Vagina (tissue), 2 donors: ENCODE measurements around the gene SERPINA7.

Experiments
- CTCF ChIP-seq, 3 experiments: fragments of 450-650 bp in 2 of 3; fragments of 200-600 bp in 1 of 3; sonication (generic) in 1 of 3; IDR thresholded peaks; one replicate each; pipeline ENCODE4 v1.5.1; 2017 to 2019; ENCODE audit warnings: antibody characterized with exemption in 3 of 3, mild to moderate bottlenecking in 2 of 3, moderate library complexity in 2 of 3
- POLR2A ChIP-seq, 2 donors: fragments of 450-650 bp; IDR thresholded peaks; one replicate each; pipeline ENCODE4 v1.6.1; 2017; ENCODE audit warnings: antibody characterized with exemption in 2 of 2, mild to moderate bottlenecking in 2 of 2, moderate library complexity in 2 of 2
- POLR2AphosphoS5 ChIP-seq, 2 donors: sonication (generic); formaldehyde crosslinking; IDR thresholded peaks; one replicate each; pipeline ENCODE4 v1.9.0; 2017; ENCODE audit warnings: antibody characterized with exemption in 2 of 2, mild to moderate bottlenecking in 2 of 2, low read depth in 1 of 2; ENCODE audit not compliant: insufficient read depth in 1 of 2

DNA sequence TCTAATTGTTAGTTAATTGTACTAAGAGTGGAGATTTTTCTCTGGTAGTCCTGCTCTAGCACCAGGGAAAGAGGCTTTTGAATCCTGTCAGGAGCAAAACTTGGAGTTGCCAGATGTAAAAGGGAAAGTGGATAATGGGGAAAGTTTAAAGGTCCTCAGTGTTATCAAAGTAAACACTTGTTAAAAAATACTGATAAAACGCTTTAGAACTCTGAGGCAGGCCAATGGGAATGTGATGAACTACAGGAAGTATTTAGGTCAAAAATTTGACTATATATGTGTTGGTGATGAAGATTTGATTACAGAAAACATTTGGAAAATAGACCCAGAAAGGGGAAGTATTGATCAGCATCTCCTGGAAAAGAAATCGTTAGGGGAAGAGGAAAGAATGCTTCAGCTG lies 32.8 kb downstream of the SERPINA7 start:
- TF ChIP-seq CTCF (IDR thresholded peaks at IDR 0.05) (no peak), POLR2AphosphoS5 (IDR thresholded peaks at IDR 0.05; ENCODE audit: insufficient read depth in 1 of 2, low read depth in 1 of 2) (no peak), POLR2A (IDR thresholded peaks at IDR 0.05) (no peak)
